ENCODE results near the gene SHISA8.

DNA sequence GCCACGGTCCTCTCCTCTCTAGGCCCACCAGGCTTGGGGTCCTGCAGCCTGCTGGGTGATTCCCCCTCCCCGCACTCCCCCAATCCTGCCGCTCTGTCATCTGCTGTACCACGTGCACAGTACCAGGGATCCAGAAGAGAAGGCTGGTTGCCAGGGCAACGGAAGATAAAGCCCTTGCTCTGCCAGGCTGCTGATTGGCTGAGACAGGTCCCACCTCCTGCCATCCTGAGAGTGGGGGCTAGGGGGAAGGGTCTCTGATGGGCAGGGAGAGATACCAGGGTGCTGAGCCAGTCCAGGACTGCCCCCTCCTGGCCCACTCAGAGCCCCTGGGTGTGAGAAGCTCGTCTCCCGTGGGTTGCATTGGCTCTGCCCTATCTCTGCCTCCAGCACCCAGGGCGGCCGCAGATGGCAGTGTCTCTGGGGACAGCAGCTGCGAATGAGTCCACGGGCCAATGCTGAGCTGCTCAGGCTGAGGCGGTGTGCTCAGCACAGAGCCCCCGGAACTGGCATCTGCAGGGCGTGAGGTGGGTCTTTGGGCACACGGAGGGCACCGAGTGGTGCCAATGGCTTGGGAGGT lies 37.1 kb upstream of the SHISA8 start, which contains the start of gene SMIM45:
- TF ChIP-seq, protein P1, sequence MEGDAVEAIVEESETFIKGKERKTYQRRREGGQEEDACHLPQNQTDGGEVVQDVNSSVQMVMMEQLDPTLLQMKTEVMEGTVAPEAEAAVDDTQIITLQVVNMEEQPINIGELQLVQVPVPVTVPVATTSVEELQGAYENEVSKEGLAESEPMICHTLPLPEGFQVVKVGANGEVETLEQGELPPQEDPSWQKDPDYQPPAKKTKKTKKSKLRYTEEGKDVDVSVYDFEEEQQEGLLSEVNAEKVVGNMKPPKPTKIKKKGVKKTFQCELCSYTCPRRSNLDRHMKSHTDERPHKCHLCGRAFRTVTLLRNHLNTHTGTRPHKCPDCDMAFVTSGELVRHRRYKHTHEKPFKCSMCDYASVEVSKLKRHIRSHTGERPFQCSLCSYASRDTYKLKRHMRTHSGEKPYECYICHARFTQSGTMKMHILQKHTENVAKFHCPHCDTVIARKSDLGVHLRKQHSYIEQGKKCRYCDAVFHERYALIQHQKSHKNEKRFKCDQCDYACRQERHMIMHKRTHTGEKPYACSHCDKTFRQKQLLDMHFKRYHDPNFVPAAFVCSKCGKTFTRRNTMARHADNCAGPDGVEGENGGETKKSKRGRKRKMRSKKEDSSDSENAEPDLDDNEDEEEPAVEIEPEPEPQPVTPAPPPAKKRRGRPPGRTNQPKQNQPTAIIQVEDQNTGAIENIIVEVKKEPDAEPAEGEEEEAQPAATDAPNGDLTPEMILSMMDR (conservative IDR thresholded peaks at IDR 0.05; ENCODE audit: low read length), result no peak
- TF ChIP-seq EZH2phosphoT487 (IDR thresholded peaks at IDR 0.05; ENCODE audit: borderline replicate concordance), result no peak
